Tibial nerve (tissue), 3 donors: ENCODE measurements around the gene GNG7.

Experiments
- POLR2A ChIP-seq, 2 donors: fragments of 450-650 bp; IDR thresholded peaks; one replicate each; pipeline ENCODE4 v1.6.1; 2017; ENCODE audit warnings: antibody characterized with exemption in 2 of 2, mild to moderate bottlenecking in 2 of 2, moderate library complexity in 2 of 2
- TF ChIP-seq, protein P1 (sequence below), 5 experiments: fragments of 200-600 bp in 3 of 5; fragments of 450-650 bp in 2 of 5; sonication (generic) in 3 of 5; IDR thresholded peaks; one replicate each; pipeline ENCODE4 v1.5.1; 2016 to 2019; ENCODE audit warnings: antibody characterized with exemption in 5 of 5, mild to moderate bottlenecking in 3 of 5, moderate library complexity in 2 of 5

DNA sequence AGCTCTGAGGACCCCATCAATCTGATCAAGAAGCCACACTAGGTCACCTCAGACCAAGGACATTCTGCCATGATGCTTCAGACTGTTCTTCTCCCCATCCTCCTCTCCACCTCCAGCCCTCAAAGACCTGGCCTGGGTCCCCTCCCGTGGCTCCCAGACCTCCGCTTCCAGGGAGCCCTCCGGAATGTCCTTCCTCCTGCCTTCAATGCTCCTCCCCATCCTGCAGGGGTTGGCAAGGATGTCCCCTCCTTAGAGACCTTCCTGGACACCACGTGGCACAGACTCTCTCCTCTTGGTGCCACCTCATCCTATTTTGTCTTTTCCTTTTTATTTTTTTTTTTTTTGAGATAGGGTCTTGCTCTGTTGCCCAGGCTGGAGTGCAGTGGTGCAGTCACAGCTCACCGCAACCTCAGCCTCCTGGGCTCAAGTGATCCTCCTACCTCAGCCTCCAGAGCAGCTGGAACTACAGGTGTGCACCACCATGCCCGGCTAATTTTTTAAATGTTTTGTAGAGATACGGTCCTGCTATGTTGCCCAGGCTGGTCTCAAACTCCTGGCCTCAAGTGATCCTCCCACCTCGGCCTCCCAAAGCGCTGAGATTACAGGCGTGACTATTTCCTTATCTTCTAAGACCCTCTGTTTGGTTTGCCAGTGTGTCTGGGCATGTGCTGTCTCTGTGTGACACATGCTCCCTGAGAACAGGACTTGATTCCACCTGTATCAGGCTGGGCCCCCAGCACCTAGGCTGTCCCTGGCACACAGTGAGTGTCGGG is 84.9 kb downstream of the GNG7 start:
- TF ChIP-seq, protein P1, sequence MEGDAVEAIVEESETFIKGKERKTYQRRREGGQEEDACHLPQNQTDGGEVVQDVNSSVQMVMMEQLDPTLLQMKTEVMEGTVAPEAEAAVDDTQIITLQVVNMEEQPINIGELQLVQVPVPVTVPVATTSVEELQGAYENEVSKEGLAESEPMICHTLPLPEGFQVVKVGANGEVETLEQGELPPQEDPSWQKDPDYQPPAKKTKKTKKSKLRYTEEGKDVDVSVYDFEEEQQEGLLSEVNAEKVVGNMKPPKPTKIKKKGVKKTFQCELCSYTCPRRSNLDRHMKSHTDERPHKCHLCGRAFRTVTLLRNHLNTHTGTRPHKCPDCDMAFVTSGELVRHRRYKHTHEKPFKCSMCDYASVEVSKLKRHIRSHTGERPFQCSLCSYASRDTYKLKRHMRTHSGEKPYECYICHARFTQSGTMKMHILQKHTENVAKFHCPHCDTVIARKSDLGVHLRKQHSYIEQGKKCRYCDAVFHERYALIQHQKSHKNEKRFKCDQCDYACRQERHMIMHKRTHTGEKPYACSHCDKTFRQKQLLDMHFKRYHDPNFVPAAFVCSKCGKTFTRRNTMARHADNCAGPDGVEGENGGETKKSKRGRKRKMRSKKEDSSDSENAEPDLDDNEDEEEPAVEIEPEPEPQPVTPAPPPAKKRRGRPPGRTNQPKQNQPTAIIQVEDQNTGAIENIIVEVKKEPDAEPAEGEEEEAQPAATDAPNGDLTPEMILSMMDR (IDR thresholded peaks at IDR 0.05), result no peak
- TF ChIP-seq POLR2A (IDR thresholded peaks at IDR 0.05), result no peak
